Measurements from ENCODE around the gene CACUL1.
"Not testable (repeated sequence)": the region's sequence is repeated elsewhere in the genome, so short reads cannot be mapped to it uniquely, and the experiment has no call there.

Gene CACUL1

DNA sequence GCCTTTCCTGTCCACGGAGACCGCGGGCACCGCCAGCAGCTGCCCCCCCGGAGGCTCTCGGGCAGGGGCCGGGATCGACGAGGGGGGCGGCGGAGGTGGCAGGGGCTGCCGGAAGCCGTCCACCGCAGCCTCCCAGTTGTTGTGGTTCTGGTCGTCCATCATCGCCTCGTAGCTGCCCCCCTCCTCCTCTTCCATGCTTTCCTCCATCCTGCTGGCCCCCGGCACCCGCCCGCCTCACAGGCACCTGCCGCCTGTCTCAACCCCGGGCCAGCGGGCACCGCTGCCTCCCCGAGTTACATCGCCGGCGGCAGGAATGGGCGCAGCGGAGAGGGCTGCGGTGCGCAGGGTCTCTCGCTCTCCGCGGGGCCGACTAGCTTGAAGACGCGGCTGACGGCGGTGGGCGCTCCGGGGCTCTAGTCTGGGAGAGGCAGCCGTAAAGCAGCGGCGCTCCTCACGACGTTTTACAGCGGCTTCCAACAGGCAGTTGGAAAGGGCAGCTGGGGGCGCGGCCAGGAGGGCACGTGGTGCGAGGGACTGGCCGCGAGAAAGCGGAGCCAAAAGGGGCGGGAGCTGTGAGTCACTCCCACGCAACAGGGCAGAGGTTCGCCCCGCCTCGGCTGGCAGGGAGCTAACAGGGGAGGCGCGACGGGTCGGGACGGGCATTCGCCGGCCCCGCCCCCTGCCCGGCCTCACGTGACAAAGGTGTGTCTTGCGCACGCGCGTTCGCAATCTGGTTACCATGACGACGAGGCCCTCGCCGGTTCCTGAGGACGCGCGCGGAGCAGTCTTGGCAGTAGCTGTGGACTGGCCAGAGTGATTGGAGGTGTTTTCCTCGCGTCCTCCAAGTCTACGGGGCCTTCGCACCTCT is at the start of gene CACUL1:
Gene CACUL1, minus strand, starts transcription at position 415 of the 868 bp plus-strand sequence. Its CDS starts 208 bp downstream, at position 207.
- DNase-seq, result peak; percentile 100

DNA sequence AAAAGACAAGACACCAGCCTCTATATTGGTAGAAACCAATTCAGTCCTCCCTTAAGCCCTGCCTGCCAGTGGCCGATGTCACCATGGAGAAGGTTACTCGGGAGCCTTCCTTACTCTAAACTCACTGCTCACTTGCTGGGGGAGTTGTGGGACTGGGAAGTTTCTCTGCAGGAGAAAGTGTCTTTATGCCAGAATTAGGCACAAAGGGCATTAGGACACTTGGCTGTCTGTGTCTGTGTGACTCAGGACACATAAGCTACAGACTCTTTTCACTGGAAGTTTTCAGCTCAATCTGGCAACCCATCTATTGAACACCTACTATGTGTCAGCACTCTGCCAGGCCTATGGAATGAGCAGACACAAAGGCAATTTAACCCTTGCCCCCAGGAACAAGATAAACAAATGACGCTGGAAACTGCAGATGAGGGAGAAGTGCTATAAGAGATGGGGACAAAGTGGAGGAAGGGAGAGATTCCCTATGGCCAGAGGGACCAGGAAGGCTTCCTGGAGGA is 49.5 kb upstream of the CACUL1 start:
- DNase-seq, result no peak

DNA sequence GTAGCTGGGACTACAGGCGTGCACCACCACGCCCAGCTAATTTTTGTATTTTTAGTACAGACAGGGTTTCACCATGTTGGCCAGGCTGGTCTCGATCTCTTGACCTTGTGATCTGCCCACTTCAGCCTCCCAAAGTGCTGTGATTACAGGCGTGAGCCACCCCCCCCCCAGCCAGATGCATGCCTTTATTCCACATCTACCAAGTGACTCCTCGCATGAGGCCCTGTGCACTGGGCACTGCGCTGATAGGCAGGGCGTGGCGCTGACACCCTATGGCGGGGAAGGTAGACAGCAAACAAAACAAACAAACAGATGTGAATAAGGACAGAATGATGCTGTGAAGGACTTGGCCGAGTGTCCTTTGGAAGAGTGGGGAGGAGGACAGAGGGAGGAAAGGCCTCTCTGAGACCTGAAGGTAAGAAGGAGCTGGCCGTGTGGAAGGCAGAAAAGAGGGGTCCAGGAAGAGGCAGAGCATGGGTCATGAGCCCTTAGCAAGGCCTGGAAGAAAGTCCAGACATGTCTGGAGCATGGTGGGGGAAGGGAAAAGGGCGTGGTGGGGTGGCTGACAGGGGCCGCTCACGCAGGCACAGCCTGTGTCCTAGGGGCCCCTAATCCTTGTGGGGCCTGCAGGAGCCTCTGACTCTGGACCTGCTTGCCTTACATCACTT is 47.5 kb upstream of the CACUL1 start:
- DNase-seq, result no peak

DNA sequence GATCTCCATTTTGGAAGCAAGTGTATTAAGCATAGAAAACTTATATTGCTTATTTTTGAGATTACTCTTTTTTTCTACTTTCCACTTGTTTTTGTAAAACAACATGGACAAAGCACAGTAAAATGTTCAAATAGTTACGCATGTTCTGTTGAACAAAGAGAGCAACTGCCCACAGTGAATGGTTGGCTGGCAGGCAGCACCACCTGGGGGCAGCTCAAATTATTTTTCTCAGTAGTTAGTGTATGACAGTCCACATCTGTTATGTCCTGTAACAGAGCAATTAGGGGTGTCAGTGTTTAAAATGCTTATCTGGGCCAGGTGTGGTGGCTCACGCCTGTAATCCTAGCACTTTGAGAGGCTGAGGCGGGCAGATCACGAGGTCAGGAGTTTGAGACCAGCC is 46.1 kb upstream of the CACUL1 start:
- peak; percentile 22 for DNase-seq

DNA sequence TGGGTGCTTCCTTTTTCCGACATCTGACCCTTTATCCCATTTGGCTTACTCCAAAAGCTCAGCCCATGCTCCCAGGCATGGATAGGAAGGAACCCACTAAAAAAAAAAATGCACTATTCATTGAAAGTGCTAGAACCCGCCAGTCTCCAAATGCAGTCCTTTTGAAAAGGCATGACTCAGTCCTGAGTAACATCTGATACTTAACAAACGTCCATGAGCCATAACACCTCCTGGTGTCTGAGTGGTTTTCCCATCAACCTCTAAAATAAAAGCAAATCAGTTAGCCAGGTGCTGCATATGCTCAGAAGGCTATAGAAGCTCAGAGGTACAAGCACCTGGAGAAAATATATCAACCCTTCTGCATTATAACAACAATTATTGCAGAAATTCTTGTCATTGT is 45.0 kb upstream of the CACUL1 start:
- no peak for DNase-seq

DNA sequence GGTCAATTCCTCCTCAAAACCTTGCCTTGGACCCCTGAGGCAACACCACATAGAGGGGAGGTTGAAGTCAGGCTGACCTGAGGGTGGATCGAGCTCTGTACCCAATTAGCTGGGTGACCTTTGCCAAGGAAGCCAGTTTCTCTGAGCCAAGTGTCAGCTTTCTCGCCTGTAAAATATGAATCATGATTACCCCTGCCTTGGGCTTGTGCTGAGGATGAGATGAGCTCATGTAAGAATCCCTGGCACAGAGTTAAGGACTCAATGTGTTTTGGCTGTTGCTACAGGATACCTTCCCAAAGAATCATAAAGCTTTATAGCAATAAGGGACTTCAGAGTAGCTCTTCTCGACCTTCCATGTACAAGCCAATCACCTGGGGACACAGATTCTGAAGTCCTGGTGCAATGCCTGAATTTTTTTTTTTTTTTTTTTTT is 43.5 kb upstream of the CACUL1 start:
- DNase-seq, result no peak

DNA sequence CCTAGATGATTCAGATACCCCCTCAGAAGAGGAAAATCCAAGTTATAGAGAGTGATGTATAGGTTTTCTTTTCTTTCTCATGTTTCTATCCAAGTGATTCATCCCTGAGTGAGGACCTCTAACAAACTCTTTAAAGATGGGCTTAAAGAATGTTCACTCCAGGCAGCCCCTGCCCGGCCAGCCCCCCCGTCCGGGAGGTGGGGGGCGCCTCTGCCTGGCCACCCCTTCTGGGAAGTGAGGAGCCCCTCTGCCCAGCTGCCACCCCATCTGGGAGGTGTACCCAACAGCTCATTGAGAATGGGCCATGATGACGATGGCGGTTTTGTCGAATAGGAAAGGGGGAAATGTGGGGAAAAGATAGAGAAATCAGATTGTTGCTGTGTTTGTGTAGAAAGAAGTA is 40.2 kb upstream of the CACUL1 start:
- DNase-seq, result not testable (repeated sequence)

DNA sequence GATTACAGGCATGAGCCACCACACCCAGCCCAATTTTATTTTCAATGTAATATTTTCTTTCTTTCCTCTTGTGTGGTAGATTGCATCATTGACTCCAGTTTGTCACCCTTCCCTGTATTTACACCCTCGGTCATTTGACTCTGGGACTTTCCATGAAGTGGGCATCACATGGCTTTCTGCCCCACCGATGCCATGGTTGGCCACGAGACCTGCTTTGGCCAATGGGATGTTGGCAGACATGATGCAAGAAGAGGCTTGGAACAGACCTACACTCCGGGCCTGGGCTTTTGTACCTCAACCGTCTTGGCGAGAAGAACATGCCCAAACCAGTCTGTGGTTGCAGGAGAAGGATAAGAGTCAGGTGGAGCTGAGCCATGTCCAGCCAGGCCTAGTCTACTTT is 38.8 kb upstream of the CACUL1 start:
- DNase-seq, result no peak

DNA sequence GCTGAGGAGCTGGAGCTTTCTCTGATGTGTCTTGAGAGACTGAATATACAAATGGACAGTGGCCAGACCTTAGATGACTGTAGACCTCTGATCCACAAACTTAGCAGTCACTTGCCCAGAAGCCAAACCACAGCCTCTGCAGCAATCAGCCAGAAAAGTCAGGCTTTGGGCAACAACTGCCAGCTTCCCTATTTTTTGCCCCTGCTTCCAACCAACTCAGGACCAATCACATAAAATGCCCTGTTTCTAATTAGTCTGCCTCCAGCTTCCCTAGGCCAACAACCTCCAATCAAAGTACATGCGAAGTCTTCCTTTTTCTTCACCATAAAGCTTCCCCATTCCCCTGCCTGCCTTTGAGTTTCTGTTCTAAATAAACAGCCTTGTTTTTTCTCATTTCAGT is 37.8 kb upstream of the CACUL1 start:
- DNase-seq, result no peak

DNA sequence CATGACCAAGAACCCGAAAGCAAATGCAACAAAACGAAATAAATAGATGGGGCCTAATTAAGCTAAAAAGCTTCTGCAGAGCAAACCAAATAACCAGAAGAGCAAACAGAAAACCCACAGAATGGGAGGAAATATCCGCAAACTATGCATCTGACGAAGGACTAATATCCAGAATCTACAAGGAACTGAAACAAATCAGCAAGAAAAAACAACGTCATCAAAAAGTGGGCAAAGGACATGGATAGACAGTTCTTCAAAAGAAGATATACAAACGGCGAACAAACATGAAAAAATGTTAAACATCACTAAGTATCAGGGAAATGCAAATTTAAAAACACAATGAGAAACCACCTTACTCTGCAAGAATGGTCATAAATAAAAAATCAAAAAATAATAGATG is 35.3 kb upstream of the CACUL1 start:
- no peak for DNase-seq

DNA sequence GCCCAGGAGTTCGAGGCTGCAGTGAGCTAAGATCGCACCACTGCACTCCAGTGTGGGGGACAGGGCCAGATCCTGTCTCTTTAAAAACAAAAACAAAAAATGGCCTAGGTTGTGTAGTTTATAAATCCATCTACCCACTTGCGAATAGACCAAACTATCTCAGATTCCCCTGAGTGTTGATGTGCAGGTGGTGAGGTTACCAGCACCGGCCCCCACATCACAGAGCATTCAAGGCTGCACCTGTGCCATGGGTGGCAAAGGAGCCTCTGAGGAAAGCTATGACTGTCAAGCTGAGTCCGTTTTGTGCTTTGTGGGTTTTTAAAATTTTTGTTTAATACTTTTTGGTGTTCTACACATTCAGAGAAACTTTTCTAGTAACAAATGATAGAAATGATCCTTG is 30.8 kb upstream of the CACUL1 start:
- no peak for DNase-seq

DNA sequence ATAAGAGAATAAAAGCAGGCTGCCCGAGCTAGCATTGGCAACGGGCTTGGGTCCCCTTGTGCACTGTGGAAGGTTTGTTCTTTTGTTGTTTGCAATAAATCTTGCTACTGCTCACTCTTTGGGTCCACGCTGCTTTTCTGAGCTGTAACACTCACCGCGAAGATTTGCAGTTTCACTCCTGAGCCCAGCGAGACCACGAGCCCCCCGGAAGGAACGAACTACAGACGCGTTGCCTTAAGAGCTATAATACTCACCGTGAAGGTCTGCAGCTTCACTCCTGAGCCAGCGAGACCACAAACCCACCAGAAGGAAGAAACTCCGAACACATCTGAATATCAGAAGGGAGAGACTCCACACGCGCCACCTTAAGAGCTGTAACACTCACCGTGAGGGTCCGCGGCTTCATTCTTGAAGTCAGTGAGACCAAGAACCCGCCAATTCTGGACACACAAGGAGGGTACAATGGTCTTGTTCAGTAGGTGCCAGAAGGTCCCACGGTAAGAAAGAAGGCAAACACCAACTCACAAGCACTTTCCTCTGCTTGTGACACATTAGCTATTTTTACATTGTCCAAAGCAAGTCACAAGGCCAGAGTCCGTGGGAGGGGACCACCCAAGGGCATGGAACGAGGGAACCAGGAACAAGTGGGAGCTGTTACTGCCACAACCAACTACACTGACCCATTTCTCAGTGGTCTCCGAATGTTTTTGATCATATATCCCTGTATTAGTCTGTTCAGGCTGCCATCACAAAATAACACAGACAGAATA is 29.2 kb upstream of the CACUL1 start:
- DNase-seq, result no peak

DNA sequence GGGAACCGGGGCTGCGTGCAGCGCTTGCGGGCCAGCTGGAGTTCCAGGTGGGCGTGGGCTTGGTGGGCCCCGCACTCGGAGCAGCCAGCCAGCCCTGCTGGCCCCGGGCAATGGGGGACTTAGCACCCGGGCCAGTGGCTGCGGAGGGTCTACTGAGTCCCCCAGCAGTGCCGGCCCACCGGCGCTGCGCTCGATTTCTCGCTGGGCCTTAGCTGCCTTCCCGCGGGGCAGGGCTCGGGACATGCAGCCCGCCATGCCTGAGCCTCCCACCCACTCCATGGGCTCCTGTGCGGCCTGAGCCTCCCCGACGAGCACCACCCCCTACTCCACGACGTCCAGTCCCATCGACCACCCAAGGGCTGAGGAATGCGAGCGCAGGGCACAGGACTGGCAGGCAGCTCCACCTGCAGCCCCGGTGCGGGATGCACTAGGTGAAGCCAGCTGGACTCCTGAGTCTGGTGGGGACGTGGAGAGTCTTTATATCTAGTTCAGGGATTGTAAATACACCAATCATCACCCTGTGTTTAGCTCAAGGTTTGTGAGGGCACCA is 28.2 kb upstream of the CACUL1 start:
- DNase-seq, result not testable (repeated sequence)

DNA sequence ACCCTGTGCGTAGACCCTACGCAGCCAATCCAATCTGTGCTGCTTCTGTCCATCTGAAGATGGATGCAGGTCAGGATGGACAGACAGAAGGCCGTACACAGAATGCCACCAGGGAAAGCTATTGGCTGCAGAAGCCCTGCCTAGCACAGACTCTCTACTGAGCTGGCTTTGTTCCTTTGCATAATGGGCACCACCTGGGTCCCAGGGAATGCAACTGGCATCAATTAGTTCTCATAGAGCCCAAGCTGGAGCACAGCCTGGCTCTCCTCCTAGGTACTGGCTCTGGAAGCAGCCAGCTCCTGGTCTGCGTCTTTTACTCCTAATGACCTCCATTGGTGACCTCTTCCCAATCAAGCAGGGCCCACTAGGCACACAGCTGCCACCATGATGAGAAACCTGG is 26.8 kb upstream of the CACUL1 start:
- no peak for DNase-seq

DNA sequence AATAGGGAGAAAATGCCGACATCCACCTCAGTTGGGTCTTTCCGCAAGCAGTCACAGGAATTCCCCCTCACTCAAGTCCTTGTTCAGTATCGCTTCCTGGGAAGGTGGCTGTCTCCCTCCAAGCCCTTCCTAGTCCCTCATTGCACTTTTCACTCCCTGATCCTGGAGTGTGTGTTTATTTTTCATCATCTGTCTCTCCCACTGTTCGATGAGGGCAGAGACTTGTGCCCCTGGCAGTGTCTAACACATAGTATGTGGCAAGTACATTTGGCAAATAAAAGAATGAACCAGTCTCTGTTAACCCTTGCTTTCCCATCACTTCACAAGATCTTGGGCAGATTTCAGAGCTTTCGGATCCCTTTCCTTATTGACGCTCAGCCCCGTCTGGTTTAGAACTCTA is 24.0 kb upstream of the CACUL1 start:
- no peak for DNase-seq

DNA sequence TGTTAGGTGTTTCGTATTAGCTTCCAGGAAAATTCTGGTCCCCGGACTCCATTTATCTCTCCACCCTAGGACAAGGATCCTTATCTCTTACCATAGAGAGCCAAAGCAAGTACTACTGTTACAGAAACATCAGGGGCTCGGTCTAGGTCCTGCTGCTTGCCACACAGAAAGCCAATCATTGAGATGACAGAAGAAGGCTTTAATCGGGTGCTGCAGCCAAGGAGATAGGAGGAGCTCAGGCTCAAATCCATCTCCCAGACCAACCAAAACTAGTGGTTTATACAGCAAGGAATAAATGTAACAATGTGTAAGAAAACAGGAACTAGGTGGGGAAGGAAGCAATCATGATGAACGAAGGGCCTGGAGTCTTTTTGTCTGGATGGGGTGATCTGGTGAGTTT is 22.2 kb upstream of the CACUL1 start:
- DNase-seq, result no peak

DNA sequence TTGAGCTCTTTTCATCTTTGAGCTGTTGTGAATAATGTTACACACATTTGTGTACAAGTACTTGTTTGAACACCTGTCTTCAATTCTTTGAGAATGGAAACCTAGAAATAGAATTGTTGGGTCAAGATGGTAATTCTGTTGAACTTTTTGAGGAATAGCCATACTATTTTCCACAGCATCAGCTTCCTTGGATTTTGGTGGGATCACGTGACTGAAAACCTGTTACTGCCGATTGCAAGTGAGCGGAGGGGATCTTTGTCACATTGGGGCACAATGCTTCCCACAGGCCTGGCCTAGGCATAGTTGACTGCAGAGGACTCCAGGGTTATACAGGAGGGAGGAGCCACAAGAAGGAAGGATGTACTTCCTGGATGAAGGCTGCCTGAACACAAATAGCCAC is 21.3 kb upstream of the CACUL1 start:
- no peak for DNase-seq

DNA sequence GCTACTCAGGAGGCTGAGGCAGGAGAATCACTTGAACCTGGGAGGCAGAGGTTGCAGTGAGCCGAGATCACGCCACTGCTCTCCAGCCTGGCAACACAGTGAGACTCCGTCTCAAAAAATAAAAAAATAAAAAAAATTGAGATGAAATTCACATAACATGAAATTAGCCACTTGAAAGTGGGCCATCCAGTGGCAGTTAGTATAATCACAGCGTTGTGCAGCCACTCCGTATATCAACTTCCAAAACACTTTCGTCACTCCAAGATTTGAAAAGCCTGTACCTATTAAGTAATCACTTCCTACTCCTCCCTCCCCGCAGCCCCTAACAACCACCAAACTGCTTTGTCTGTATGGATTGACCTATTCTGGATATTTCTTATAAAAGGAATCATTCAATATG is 20.7 kb upstream of the CACUL1 start:
- DNase-seq, result no peak

DNA sequence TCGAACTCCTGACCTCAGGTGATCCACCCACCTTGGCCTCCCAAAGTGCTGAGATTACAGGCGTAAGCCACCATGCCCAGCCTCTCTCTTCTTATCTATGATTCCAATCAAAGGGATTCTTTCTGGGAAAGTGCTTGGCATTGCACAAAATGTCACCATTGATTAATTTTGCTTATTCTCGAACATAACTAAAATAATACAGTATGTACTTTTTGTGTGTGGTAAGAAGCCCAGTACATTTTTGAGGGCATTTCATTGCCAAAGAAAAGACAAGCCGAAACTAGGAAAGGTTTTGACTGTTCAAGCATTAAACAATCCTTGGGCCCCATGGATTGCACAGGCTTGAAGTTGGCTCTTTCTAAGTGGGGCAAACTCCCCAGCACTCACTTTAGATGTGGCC is 18.3 kb upstream of the CACUL1 start:
- DNase-seq, result no peak

DNA sequence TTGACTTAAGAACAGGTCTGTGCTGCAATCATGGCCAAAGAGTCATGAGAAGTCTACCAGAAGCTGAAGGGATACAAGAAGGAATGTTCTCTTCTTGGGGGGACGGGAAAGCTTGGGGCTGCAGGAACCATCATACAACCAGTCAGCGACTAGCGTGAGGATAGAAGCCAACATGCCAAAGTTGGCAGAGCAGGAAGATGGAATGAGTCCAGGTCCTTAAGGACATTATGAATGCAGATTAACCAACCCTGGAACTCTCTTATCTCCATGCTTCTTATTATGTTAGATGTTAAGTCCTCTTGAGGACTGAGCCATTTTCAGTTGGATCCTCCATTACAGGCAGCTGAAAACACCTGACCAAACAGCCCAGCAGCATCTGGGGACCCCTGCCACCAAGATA is 17.2 kb upstream of the CACUL1 start:
- no peak for DNase-seq

DNA sequence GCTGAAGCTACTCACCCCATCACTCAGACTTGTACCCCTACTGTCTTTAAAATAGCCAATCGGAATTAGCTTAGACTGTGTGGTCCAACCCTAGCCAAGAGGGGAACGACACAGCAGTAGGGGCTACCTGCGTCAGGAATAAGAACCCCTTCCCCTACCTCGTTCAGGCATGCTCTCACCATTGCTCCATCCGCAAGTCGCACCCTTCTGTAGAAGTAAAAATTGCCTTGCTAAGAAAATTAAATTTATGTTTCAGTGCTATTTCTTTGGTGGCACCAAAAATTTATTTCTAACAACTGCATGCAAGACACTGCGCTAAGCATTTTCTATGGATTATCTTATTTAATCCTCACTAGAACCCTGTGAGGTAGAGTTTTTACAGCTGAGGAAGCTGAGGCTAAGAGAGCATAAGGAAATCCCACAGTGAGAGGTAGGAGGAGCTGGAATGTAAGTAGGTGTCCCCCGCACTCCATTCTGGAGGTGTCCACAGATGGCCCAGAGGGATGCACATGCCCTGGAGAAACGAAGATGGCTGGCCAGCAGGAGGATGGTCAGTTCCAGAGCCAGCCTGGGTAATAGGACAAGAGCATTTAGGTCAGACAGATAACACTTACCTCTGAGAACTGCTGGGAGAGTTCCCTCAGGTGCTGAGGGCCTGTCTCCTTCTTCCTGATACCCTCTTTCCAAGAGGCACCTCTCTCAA is 15.3 kb upstream of the CACUL1 start:
- no peak for DNase-seq

All from NCI-H146 (cell line).